ENCODE data around the gene ATAD3B. TPM values are rescaled to one million over a fixed set of nuclear protein-coding genes. Genes with fewer than 3 reads are reported as not detected.

Gene ATAD3B
- polyA plus RNA-seq, 3 donors = 2.3 to 23.3 (median 2.3) TPM

DNA sequence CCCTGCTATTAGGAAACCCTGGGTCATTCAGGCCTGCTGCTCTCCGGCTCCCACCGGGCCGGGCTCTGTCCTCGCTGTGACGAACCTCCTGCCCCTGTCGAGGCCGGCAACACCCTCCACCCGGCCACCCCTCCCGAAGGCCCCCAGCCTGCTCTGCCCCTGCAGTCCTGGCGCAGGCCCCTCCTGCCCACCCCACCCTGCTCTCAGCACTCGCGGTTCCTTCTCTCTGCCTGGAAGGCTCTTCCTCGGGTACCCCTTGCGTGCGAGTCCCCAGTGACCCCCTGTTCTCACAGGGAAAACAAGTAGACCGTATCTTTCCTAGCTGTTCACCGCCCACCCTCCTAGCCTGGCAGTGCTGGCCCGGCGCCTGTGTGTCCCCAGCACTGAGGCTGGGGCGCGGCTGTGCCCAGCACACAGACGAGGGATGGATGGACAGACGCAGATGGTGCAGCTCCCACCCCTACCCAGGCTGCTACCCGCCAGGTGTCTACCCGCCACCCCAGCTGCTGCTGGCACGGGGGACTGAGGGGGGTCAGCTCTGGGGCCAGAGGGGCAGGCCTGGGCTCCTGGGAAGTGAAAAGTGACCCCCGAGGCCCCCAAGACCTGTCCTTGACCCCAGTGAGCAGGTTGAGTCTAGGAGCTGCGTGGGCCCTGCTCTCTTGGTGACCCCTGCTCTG lies 39.2 kb upstream of the ATAD3B start:
- Histone ChIP-seq H3K79me2 (ENCODE audit: insufficient read depth, low read length) (no peaks in the 10 kb centered on the region), H3K36me3 (replicated peaks in 1 of 2; ENCODE audit: control insufficient read depth in 1 of 2, insufficient read depth in 2 of 2, low read length in 2 of 2) (no peaks in the 10 kb centered on the region), H4K20me1 (ENCODE audit: insufficient read depth, low read length) (no peaks in the 10 kb centered on the region), H3K9me3 (replicated peaks in 1 of 2; ENCODE audit: control insufficient read depth in 1 of 2, insufficient read depth in 1 of 2, low read length in 2 of 2) (peaks cover 0 to 6% of the 10 kb centered on the region in 2 donors), H3K4me2 (replicated peaks; ENCODE audit: extremely low read depth, low read length, poor library complexity, severe bottlenecking) (no peak overlapping the region), H3K4me3 (replicated peaks in 1 of 3; ENCODE audit: low read depth in 2 of 3, low read length in 3 of 3) (no peak overlapping the region), H3K4me1 (ENCODE audit: control insufficient read depth in 1 of 2, insufficient read depth in 2 of 2, low read length in 2 of 2) (peaks cover 8 to 18% of the 10 kb centered on the region in 2 donors), H3K27me3 (ENCODE audit: control insufficient read depth in 2 of 2, insufficient read depth in 2 of 2, low read length in 2 of 2) (peaks cover 19 to 71% of the 10 kb centered on the region in 2 donors), H2AFZ (ENCODE audit: insufficient read depth, low read depth, low read length, poor library complexity, severe bottlenecking) (no peak overlapping the region), H3K27ac (ENCODE audit: low read depth in 1 of 2, low read length in 2 of 2) (no peak overlapping the region), H3K9ac (ENCODE audit: insufficient read depth, low read length, poor library complexity, severe bottlenecking) (no peak overlapping the region)
- intact Hi-C loops (cut with micrococcal nuclease) = no loop called here
- H3K4me3 Mint-ChIP-seq = no peak overlapping the region
- TF ChIP-seq, protein P1, sequence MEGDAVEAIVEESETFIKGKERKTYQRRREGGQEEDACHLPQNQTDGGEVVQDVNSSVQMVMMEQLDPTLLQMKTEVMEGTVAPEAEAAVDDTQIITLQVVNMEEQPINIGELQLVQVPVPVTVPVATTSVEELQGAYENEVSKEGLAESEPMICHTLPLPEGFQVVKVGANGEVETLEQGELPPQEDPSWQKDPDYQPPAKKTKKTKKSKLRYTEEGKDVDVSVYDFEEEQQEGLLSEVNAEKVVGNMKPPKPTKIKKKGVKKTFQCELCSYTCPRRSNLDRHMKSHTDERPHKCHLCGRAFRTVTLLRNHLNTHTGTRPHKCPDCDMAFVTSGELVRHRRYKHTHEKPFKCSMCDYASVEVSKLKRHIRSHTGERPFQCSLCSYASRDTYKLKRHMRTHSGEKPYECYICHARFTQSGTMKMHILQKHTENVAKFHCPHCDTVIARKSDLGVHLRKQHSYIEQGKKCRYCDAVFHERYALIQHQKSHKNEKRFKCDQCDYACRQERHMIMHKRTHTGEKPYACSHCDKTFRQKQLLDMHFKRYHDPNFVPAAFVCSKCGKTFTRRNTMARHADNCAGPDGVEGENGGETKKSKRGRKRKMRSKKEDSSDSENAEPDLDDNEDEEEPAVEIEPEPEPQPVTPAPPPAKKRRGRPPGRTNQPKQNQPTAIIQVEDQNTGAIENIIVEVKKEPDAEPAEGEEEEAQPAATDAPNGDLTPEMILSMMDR (IDR thresholded peaks at IDR 0.05) = no peak
- WGBS (ENCODE audit: insufficient coverage) = 79% methylated on average over 21 of the region's 28 CpGs
- H3K9me3 Mint-ChIP-seq = peaks cover 0 to 9% (median 0%) of the 10 kb centered on the region in 7 donors
- H3K27me3 Mint-ChIP-seq (ENCODE audit: low read depth in 3 of 3) = peaks cover 47 to 93% (median 66%) of the 10 kb centered on the region in 3 donors
- H3K4me1 Mint-ChIP-seq = peaks cover 12% of the 10 kb centered on the region
- no peak overlapping the region for H3K27ac Mint-ChIP-seq
- peaks cover 1 to 2% of the 10 kb centered on the region in 2 donors for H3K36me3 Mint-ChIP-seq
- no peak for DNase-seq

DNA sequence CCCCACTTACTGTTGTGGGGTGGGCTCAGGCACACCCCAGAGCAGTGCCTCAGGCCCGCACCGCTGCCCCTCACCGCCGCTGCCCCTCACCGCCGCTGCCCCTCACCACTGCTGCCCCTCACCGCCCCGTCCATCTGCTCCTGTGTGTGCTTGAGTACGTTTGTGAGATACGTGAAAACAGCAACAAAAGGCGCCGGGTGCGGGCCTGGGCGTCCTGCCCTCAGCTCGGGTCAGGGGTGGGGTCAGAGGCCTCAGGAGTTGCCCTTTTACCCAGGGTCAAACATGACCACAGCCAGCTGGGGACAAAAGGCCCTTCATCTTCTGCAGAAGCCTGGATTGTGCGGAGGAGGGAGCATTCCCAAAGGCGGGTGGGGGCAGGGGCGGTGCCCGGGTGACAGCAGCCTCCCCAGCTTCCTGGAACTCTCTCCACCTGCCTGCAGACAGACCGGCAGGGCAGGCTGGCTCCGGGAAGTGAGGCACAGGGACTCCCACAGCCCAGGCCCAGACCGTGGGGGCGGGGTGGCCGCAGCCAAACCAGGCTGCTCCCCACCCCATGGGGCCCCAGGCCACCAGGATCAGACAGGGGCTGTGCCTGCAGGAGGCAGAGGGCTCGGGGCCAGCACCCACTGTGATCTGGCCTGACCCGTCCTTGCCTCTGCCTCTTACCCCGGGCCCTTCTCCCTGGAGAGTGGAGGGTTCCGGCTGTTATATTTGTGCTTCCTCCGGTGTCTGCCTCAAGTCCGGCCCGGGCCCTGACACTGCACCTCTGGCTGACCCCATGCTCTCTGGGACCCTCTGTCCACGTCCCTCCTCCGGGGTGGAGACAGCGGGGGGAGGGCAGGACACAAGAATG lies 38.4 kb upstream of the ATAD3B start:
- Histone ChIP-seq H3K79me2 (ENCODE audit: insufficient read depth, low read length) (no peaks in the 10 kb centered on the region), H3K9me3 (replicated peaks in 1 of 2; ENCODE audit: control insufficient read depth in 1 of 2, insufficient read depth in 1 of 2, low read length in 2 of 2) (peaks cover 0 to 6% of the 10 kb centered on the region in 2 donors), H3K4me1 (ENCODE audit: control insufficient read depth in 1 of 2, insufficient read depth in 2 of 2, low read length in 2 of 2) (peaks cover 8 to 18% of the 10 kb centered on the region in 2 donors), H3K27ac (ENCODE audit: low read depth in 1 of 2, low read length in 2 of 2) (no peak overlapping the region), H2AFZ (ENCODE audit: insufficient read depth, low read depth, low read length, poor library complexity, severe bottlenecking) (no peak overlapping the region), H3K4me3 (replicated peaks in 1 of 3; ENCODE audit: low read depth in 2 of 3, low read length in 3 of 3) (no peak overlapping the region), H3K9ac (ENCODE audit: insufficient read depth, low read length, poor library complexity, severe bottlenecking) (no peak overlapping the region), H4K20me1 (ENCODE audit: insufficient read depth, low read length) (no peaks in the 10 kb centered on the region), H3K4me2 (replicated peaks; ENCODE audit: extremely low read depth, low read length, poor library complexity, severe bottlenecking) (no peak overlapping the region), H3K36me3 (replicated peaks in 1 of 2; ENCODE audit: control insufficient read depth in 1 of 2, insufficient read depth in 2 of 2, low read length in 2 of 2) (no peaks in the 10 kb centered on the region), H3K27me3 (ENCODE audit: control insufficient read depth in 2 of 2, insufficient read depth in 2 of 2, low read length in 2 of 2) (peaks cover 19 to 72% of the 10 kb centered on the region in 2 donors)
- peaks cover 0 to 9% (median 0%) of the 10 kb centered on the region in 7 donors for H3K9me3 Mint-ChIP-seq
- H3K36me3 Mint-ChIP-seq = peaks cover 1 to 2% of the 10 kb centered on the region in 2 donors
- H3K4me1 Mint-ChIP-seq = peaks cover 12% of the 10 kb centered on the region
- 44% methylated on average over 28 of the region's 34 CpGs for WGBS (ENCODE audit: insufficient coverage)
- no peak for DNase-seq
- peak overlapping the region in 1 of 2 donors; percentile 46 for H3K4me3 Mint-ChIP-seq
- no peak overlapping the region for H3K27ac Mint-ChIP-seq
- H3K27me3 Mint-ChIP-seq (ENCODE audit: low read depth in 3 of 3) = peaks cover 47 to 95% (median 66%) of the 10 kb centered on the region in 3 donors
- TF ChIP-seq, protein P1 (IDR thresholded peaks at IDR 0.05) = no peak
- intact Hi-C loops (cut with micrococcal nuclease) = no loop called here

Data from CD14-positive monocyte (primary cell).